B cell (primary cell): ENCODE measurements around the gene SCAMP5. TPM values are rescaled to one million over a fixed set of nuclear protein-coding genes. Genes with fewer than 3 reads are reported as not detected.
A peak's percentile ranks its signal among the peaks of the same experiment; 100 is the strongest.

Experiments used
- ATAC-seq: fragments of 200-7000 bp; cut with Tn5 transposase; one replicate; pipeline ENCODE4 v1.10.0; 2021; ENCODE audit warnings: low read depth, mild to moderate bottlenecking, moderate number of reproducible peaks, moderate library complexity
- CTCF ChIA-PET: fragments of 350-600 bp; sonication (Branson Sonifier 250); formaldehyde crosslinking; loops from one replicate; lab custom pipeline; 2021; ENCODE audit warnings: antibody characterized with exemption, inconsistent platforms; lab: Charles Lee
- POLR2A ChIA-PET: fragments of 350-600 bp; sonication (Branson Sonifier 250); formaldehyde crosslinking; loops from one replicate; lab custom pipeline; 2021; ENCODE audit warnings: antibody characterized with exemption; lab: Charles Lee
- DNase-seq: peaks from one replicate; pipeline ENCODE4 v3.0.0; 2013
- H2AFZ ChIP-seq: 2 replicates; pipeline ENCODE4 v1.6.1; 2012; ENCODE audit warnings: mild to moderate bottlenecking, low read depth, low read length; ENCODE audit not compliant: insufficient read depth, poor library complexity, severe bottlenecking
- H3K27ac ChIP-seq, 2 donors: 1 replicate in 1 of 2; 2 replicates in 1 of 2; pipeline ENCODE4 v1.5.1; 2012 to 2013; ENCODE audit warnings: low read length in 2 of 2, mild to moderate bottlenecking in 2 of 2, moderate library complexity in 1 of 2
- H3K27me3 ChIP-seq, 4 experiments: fragments of 200-600 bp in 1 of 4; sonication (generic) in 1 of 4; replicated peaks in 1 of 4; 1 replicate in 2 of 4; 2 replicates in 2 of 4; pipeline versions ENCODE4 v1.6.1 to v1.7.0; 2013 to 2016; ENCODE audit warnings: low read length in 3 of 4, mild to moderate bottlenecking in 2 of 4, mixed read lengths in 1 of 4, moderate library complexity in 1 of 4; ENCODE audit not compliant: insufficient read depth in 4 of 4, control insufficient read depth in 3 of 4; ENCODE audit errors: control extremely low read depth in 1 of 4
- H3K36me3 ChIP-seq, 2 experiments: replicated peaks in 1 of 2; 1 replicate in 1 of 2; 2 replicates in 1 of 2; pipeline versions ENCODE4 v1.6.1 to v1.7.1; 2013; ENCODE audit warnings: low read length in 1 of 2; ENCODE audit not compliant: insufficient read depth in 2 of 2, control insufficient read depth in 1 of 2; ENCODE audit errors: control extremely low read depth in 1 of 2, extremely low read depth in 1 of 2
- H3K4me1 ChIP-seq, 2 donors: fragments of 200-600 bp in 1 of 2; sonication (generic) in 1 of 2; 1 replicate in 1 of 2; 2 replicates in 1 of 2; pipeline versions ENCODE4 v1.5.1 to v1.6.1; 2013 to 2017; ENCODE audit warnings: low read length in 2 of 2; ENCODE audit not compliant: control insufficient read depth in 2 of 2, insufficient read depth in 2 of 2
- H3K4me2 ChIP-seq: replicated peaks from 2 replicates; pipeline ENCODE3; 2012; ENCODE audit warnings: mild to moderate bottlenecking, low read depth, low read length; ENCODE audit not compliant: poor library complexity, severe bottlenecking
- H3K4me3 ChIP-seq, 5 experiments: fragments of 200-600 bp in 1 of 5; sonication (generic) in 1 of 5; 1 replicate in 3 of 5; 2 replicates in 2 of 5; pipeline versions ENCODE4 v1.5.1 to v1.7.0; 2011 to 2016; ENCODE audit warnings: low read length in 4 of 5, mild to moderate bottlenecking in 4 of 5, low read depth in 2 of 5, control low read depth in 1 of 5, moderate library complexity in 1 of 5; ENCODE audit not compliant: insufficient read depth in 1 of 5; ENCODE audit errors: control extremely low read depth in 1 of 5, extremely low read depth in 1 of 5
- H3K79me2 ChIP-seq: fragments of 200-600 bp; sonication (generic); one replicate; pipeline ENCODE4 v1.6.0; 2016; ENCODE audit warnings: low read length; ENCODE audit not compliant: control insufficient read depth, insufficient read depth
- H3K9ac ChIP-seq: fragments of 200-600 bp; sonication (generic); 2 replicates; pipeline ENCODE4 v1.6.1; 2017; ENCODE audit warnings: mild to moderate bottlenecking, low read length, moderate library complexity
- H3K9me3 ChIP-seq, 3 donors: one replicate each; pipeline versions ENCODE4 v1.6.1 to v1.7.1; 2013; ENCODE audit warnings: low read length in 2 of 3; ENCODE audit not compliant: control insufficient read depth in 2 of 3, insufficient read depth in 1 of 3; ENCODE audit errors: control extremely low read depth in 1 of 3
- H4K20me1 ChIP-seq: 2 replicates; pipeline ENCODE4 v1.6.0; 2012; ENCODE audit warnings: mild to moderate bottlenecking, low read length; ENCODE audit not compliant: insufficient read depth, control insufficient read depth, poor library complexity, severe bottlenecking
- H3K27ac Mint-ChIP-seq: one replicate; pipeline ENCODE4 v1.8.0; 2021; ENCODE audit warnings: mixed read lengths
- H3K27me3 Mint-ChIP-seq: one replicate; pipeline ENCODE4 v1.8.0; 2021; ENCODE audit warnings: mixed read lengths
- H3K4me1 Mint-ChIP-seq: one replicate; pipeline ENCODE4 v1.8.0; 2021; ENCODE audit warnings: mixed read lengths
- H3K4me3 Mint-ChIP-seq: one replicate; pipeline ENCODE4 v1.8.0; 2021; ENCODE audit warnings: mixed read lengths
- H3K9me3 Mint-ChIP-seq: one replicate; pipeline ENCODE4 v1.8.0; 2022; ENCODE audit warnings: mixed read lengths; ENCODE audit not compliant: insufficient read depth
- CTCF ChIP-seq: fragments of 200-600 bp; IDR thresholded peaks from one replicate; pipeline ENCODE4 v1.8.0; 2022; ENCODE audit warnings: antibody characterized with exemption, mild to moderate bottlenecking
- EZH2 ChIP-seq: IDR thresholded peaks from 2 replicates; pipeline ENCODE4 v1.6.1; 2012; ENCODE audit warnings: borderline replicate concordance, low read depth, mild to moderate bottlenecking, moderate library complexity, low read length; ENCODE audit not compliant: insufficient read depth, poor library complexity, severe bottlenecking
- WGBS: methylation state at CpG from one replicate; pipeline ENCODE4 v1.1.5; 2013; ENCODE audit warnings: missing lambda C conversion rate; ENCODE audit not compliant: insufficient coverage; 5-methylcytosine and 5-hydroxymethylcytosine counted together
- intact Hi-C: fragments of 100-400 bp; cut with micrococcal nuclease; formaldehyde crosslinking; loops from one replicate; pipeline ENCODE4 v1.10.0; 2022
- polyA plus RNA-seq: library from polyadenylated mRNA; depleted of rRNA; stranded (reverse); fragments of >200 nt; gene quantifications from 2 replicates; pipeline ENCODE4 v1.2.3, GENCODE V29; 2012
- total RNA-seq, 2 donors: library from RNA; stranded (reverse); fragments of 120-200 nt in 1 of 2; gene quantifications; 1 replicate in 1 of 2; 2 replicates in 1 of 2; pipeline versions ENCODE4 v1.2.3 to v1.2.4, GENCODE V29; 2013 to 2022

Gene SCAMP5
- total and polyA plus RNA-seq, 2 donors (not counting 1 experiment from before 2014, with no cell fraction given): 0.59 to 3.4 TPM

GRCh38 chr15:74982183-74982582, 13.2 kb upstream of the SCAMP5 start:
- 76% methylated on average over 4 of the region's 5 CpGs for WGBS

GRCh38 chr15:74983725-74984231, 11.6 kb upstream of the SCAMP5 start:
- POLR2A ChIA-PET: no interaction called here
- TF ChIP-seq EZH2 (no peak), CTCF (no peak)
- Histone ChIP-seq H3K79me2 (no peaks in the 10 kb centered on the region), H3K4me2 (no peak overlapping the region), H2AFZ (no peak overlapping the region), H3K4me3 (no peak overlapping the region), H3K27me3 (peaks cover 0 to 37% (median 6%) of the 10 kb centered on the region in 4 experiments), H3K9ac (no peak overlapping the region), H4K20me1 (no peaks in the 10 kb centered on the region), H3K36me3 (no peaks in the 10 kb centered on the region), H3K4me1 (no peaks in the 10 kb centered on the region), H3K27ac (no peak overlapping the region), H3K9me3 (peaks cover 0 to 4% (median 0%) of the 10 kb centered on the region in 3 donors)
- Mint-ChIP-seq H3K4me1 (peaks cover 3% of the 10 kb centered on the region), H3K27ac (no peak overlapping the region), H3K4me3 (no peak overlapping the region), H3K27me3 (peaks cover 42% of the 10 kb centered on the region), H3K9me3 (no peaks in the 10 kb centered on the region)
- intact Hi-C loops: no loop called here
- DNase-seq: no peak
- 41% methylated on average over 4 of the region's 4 CpGs for WGBS
- CTCF ChIA-PET: no interaction called here
- peak; percentile 31 for ATAC-seq

More at GRCh38 chr15:74982183-74982582, 13.2 kb upstream of the SCAMP5 start:
- DNase-seq (no peak), ATAC-seq (no peak)
- Mint-ChIP-seq H3K27me3 (peaks cover 47% of the 10 kb centered on the region), H3K4me3 (no peak overlapping the region), H3K9me3 (no peaks in the 10 kb centered on the region), H3K27ac (no peak overlapping the region), H3K4me1 (peaks cover 3% of the 10 kb centered on the region)
- TF ChIP-seq CTCF (no peak), EZH2 (no peak)
- Histone ChIP-seq H2AFZ (no peak overlapping the region), H3K4me3 (no peak overlapping the region), H3K27ac (no peak overlapping the region), H3K36me3 (no peaks in the 10 kb centered on the region), H4K20me1 (no peaks in the 10 kb centered on the region), H3K79me2 (no peaks in the 10 kb centered on the region), H3K9me3 (no peaks in the 10 kb centered on the region), H3K4me2 (no peak overlapping the region), H3K9ac (no peak overlapping the region), H3K27me3 (peaks cover 0 to 36% (median 13%) of the 10 kb centered on the region in 4 experiments), H3K4me1 (no peaks in the 10 kb centered on the region)
- intact Hi-C loops: no loop called here
- ChIA-PET CTCF (no interaction called here), POLR2A (interaction anchor here (0.6 kb wide), 1 partner anchor 94 kb away, joined by 3 read pairs; no protein-coding TSS in a partner anchor)
